Measurements from ENCODE around the gene SCARF2. TPM values are rescaled to one million over a fixed set of nuclear protein-coding genes. Genes with fewer than 3 reads are reported as not detected.

Gene SCARF2
- total RNA-seq, 1 experiment from 2014 or later, result 2.7 TPM

GRCh38 chr22:20430101-20430719 lies 7.4 kb downstream of the SCARF2 start:
- no peaks in the 10 kb centered on the region for H4K20me1 ChIP-seq (ENCODE audit: low read length)
- no peaks in the 10 kb centered on the region for H3K79me2 ChIP-seq (ENCODE audit: low read length)
- ATAC-seq, result no peak

GRCh38 chr22:20429254-20430100 lies 8.1 kb downstream of the SCARF2 start:
- Histone ChIP-seq H3K9ac (ENCODE audit: low read length) (no peak overlapping the region), H3K27me3 (ENCODE audit: low read length) (no peaks in the 10 kb centered on the region), H3K4me3 (ENCODE audit: low read length) (no peak overlapping the region)

More at GRCh38 chr22:20430101-20430719, 7.4 kb downstream of the SCARF2 start:
- no TSS peak for BruUV-seq (replicated peaks)
- Histone ChIP-seq H3K27ac (ENCODE audit: low read length) (no peak overlapping the region), H3K27me3 (ENCODE audit: low read length) (no peaks in the 10 kb centered on the region), H3K36me3 (ENCODE audit: low read depth, low read length) (no peaks in the 10 kb centered on the region), H3K9me3 (ENCODE audit: low read length) (no peaks in the 10 kb centered on the region), H3K9ac (ENCODE audit: low read length) (no peak overlapping the region), H3K4me3 (ENCODE audit: low read length) (no peak overlapping the region), H3K4me2 (ENCODE audit: low read length) (peak overlapping the region; percentile 84), H2AFZ (ENCODE audit: low read length) (no peak overlapping the region), H3K9me2 (replicated peaks; ENCODE audit: low read length) (no peaks in the 10 kb centered on the region), H3F3A (ENCODE audit: low read length, unreplicated experiment) (no peaks in the 10 kb centered on the region), H3K4me1 (ENCODE audit: insufficient read depth, low read length) (peaks cover 3% of the 10 kb centered on the region; the same call in 1 of the 2 replicates)
- no peak for DNase-seq
- no peak for TF ChIP-seq CTCF (conservative IDR thresholded peaks at IDR 0.05; ENCODE audit: low read depth, low read length)
- TF ChIP-seq EZH2 (IDR thresholded peaks at IDR 0.05; ENCODE audit: low read length, unreplicated experiment), result no peak
- TF ChIP-seq EZH2phosphoT487 (IDR thresholded peaks at IDR 0.05; ENCODE audit: borderline replicate concordance, low read length), result no peak
- CTCF ChIA-PET, result no interaction called here
- POLR2A ChIA-PET (ENCODE audit: unreplicated experiment), result no interaction called here
- intact Hi-C loops (cut with micrococcal nuclease), result no loop called here

More at GRCh38 chr22:20429254-20430100, 8.1 kb downstream of the SCARF2 start:
- DNase-seq (no peak), ATAC-seq (no peak)
- Histone ChIP-seq H3K4me2 (ENCODE audit: low read length) (no peak overlapping the region), H2AFZ (ENCODE audit: low read length) (no peak overlapping the region), H3K79me2 (ENCODE audit: low read length) (no peaks in the 10 kb centered on the region), H3K9me2 (replicated peaks; ENCODE audit: low read length) (no peaks in the 10 kb centered on the region), H3K27ac (ENCODE audit: low read length) (no peak overlapping the region), H3K4me1 (ENCODE audit: insufficient read depth, low read length) (peaks cover 3% of the 10 kb centered on the region; the same call in 1 of the 2 replicates), H3K9me3 (ENCODE audit: low read length) (no peaks in the 10 kb centered on the region), H4K20me1 (ENCODE audit: low read length) (no peaks in the 10 kb centered on the region), H3K36me3 (ENCODE audit: low read depth, low read length) (no peaks in the 10 kb centered on the region), H3F3A (ENCODE audit: low read length, unreplicated experiment) (no peaks in the 10 kb centered on the region)
- intact Hi-C loops (cut with micrococcal nuclease), result no loop called here
- no peak for TF ChIP-seq EZH2 (IDR thresholded peaks at IDR 0.05; ENCODE audit: low read length, unreplicated experiment)
- TF ChIP-seq EZH2phosphoT487 (IDR thresholded peaks at IDR 0.05; ENCODE audit: borderline replicate concordance, low read length), result no peak
- no peak for TF ChIP-seq CTCF (conservative IDR thresholded peaks at IDR 0.05; ENCODE audit: low read depth, low read length)
- POLR2A ChIA-PET (ENCODE audit: unreplicated experiment), result no interaction called here
- CTCF ChIA-PET, result no interaction called here
- BruUV-seq (replicated peaks), result no TSS peak

Data from PC-3 (cell line).